Upper lobe of right lung (tissue), 1 donor: ENCODE results near the gene CHCHD3. TPM values are rescaled to one million over a fixed set of nuclear protein-coding genes. Genes with fewer than 3 reads are reported as not detected.

Source experiments
- ATAC-seq: fragments of 200-7000 bp; cut with Tn5 transposase; one replicate; pipeline ENCODE4 v1.9.1; 2020; ENCODE audit warnings: mild to moderate bottlenecking, moderate library complexity
- DNase-seq: peaks from one replicate; pipeline ENCODE4 v3.0.0-alpha.2; 2020
- H3K27ac ChIP-seq: fragments of 200-600 bp; one replicate; pipeline ENCODE4 v1.8.0; 2022
- H3K27me3 ChIP-seq: fragments of 200-600 bp; one replicate; pipeline ENCODE4 v1.8.0; 2022; ENCODE audit warnings: mild to moderate bottlenecking
- H3K36me3 ChIP-seq: fragments of 200-600 bp; one replicate; pipeline ENCODE4 v1.8.0; 2022
- H3K4me1 ChIP-seq: fragments of 200-600 bp; one replicate; pipeline ENCODE4 v1.8.0; 2022
- H3K4me3 ChIP-seq: fragments of 200-600 bp; one replicate; pipeline ENCODE4 v1.8.0; 2022; ENCODE audit warnings: mild to moderate bottlenecking
- H3K9me3 ChIP-seq: fragments of 200-600 bp; one replicate; pipeline ENCODE4 v1.8.0; 2022
- intact Hi-C: fragments of 100-400 bp; cut with DNase I; formaldehyde crosslinking; loops from one replicate; pipeline ENCODE4 v1.11.0; 2022
- total RNA-seq: library from RNA; stranded (reverse); fragmentation: NEBNext Ultra II Directional; extraction: Animal tissue kit (Norgen Biotek cat#: 25700); gene quantifications from one replicate; pipeline ENCODE4 v1.2.1, GENCODE V29; 2021
- TF ChIP-seq, protein P1 (sequence below): fragments of 200-600 bp; IDR thresholded peaks from one replicate; pipeline ENCODE4 v1.8.0; 2022; ENCODE audit warnings: antibody characterized with exemption
- donor health status: DM: no; HTN: yes; CAD: no; lungs with severe emphysema.

Gene CHCHD3
- total RNA-seq, 1 donor from 2014 or later: 43.0 TPM

DNA sequence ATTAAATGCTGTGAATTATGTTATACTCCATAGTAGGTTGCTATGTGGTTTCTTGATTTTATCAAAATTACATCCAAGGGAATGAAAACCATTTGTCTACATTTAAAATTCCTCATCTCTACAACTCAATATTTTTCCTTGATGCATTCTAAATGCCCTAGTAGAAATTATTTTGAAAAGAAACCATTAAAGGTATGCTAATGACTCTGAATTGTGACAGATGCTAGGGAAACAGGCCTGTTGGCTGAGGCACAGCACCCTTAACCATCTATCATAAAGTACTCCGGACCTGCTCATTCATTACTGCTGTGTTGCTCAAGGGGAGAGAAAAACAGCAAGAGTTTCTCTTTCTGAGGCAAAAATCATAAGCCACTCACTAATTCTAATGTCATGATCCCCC lies 131.2 kb downstream of the CHCHD3 start:
- Histone ChIP-seq H3K9me3 (no peaks in the 10 kb centered on the region), H3K27ac (no peak overlapping the region), H3K27me3 (no peaks in the 10 kb centered on the region), H3K36me3 (no peaks in the 10 kb centered on the region), H3K4me3 (no peak overlapping the region), H3K4me1 (no peaks in the 10 kb centered on the region)
- TF ChIP-seq, protein P1, sequence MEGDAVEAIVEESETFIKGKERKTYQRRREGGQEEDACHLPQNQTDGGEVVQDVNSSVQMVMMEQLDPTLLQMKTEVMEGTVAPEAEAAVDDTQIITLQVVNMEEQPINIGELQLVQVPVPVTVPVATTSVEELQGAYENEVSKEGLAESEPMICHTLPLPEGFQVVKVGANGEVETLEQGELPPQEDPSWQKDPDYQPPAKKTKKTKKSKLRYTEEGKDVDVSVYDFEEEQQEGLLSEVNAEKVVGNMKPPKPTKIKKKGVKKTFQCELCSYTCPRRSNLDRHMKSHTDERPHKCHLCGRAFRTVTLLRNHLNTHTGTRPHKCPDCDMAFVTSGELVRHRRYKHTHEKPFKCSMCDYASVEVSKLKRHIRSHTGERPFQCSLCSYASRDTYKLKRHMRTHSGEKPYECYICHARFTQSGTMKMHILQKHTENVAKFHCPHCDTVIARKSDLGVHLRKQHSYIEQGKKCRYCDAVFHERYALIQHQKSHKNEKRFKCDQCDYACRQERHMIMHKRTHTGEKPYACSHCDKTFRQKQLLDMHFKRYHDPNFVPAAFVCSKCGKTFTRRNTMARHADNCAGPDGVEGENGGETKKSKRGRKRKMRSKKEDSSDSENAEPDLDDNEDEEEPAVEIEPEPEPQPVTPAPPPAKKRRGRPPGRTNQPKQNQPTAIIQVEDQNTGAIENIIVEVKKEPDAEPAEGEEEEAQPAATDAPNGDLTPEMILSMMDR: no peak
- intact Hi-C loops: no loop called here
- DNase-seq: no peak
- ATAC-seq: no peak

DNA sequence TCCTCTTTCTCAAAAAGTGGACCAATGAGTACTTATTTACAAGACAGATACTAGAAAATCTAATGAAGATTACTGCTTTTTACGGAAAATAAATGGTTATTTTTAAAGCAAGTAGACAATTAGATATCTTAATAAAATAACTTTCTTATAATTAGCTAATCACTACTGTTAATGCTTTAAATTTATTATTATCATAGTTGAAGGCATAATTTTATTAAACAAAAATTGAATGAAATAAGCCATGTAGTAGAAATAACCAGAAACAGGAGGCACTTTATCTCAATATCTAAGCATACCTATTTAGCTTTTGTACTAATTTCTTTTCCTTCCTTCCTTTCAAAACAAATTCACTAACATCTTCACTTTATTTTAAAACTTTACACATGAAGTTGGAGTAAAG lies 134.9 kb downstream of the CHCHD3 start:
- no peak for ATAC-seq
- Histone ChIP-seq H3K9me3 (no peaks in the 10 kb centered on the region), H3K4me3 (no peak overlapping the region), H3K27ac (no peak overlapping the region), H3K36me3 (no peaks in the 10 kb centered on the region), H3K4me1 (no peaks in the 10 kb centered on the region), H3K27me3 (no peaks in the 10 kb centered on the region)
- intact Hi-C loops: no loop called here
- no peak for DNase-seq
- TF ChIP-seq, protein P1: no peak

DNA sequence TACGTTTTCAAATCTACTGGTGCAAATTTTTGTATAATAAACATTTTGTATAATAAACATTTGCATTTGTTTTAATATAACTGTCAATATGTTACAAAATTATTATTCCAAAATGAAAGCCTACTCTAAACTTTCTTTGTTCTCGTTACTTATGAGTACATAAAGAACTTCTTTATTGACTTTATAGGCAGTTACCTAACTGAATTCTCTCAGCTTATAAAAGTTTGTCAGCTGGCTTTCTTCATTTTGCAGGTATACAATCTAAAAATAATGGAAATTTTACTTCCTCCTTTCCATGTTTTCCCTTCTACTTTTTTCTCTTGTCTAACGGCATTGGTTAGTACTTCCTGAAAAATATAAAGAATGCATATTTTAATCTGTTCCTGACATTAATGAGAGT lies 137.1 kb downstream of the CHCHD3 start:
- ATAC-seq: no peak

DNA sequence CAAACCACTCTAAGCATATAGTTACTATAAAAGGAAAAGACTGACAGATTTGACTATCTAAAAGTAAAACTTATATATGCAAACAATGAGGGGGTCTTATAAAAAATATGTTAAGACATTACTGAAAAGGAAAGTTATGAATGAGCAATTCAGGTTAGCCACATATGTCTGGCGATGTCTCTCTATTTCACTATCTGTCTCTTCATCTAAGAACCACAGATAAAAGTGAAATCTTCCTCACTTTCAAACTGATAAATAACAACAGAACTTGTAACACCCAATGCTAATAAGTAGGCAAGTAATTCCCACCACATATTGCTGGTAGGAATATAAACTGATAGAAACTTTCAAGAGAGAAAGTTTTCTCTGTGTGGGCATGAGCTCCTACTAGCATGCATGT lies 138.2 kb downstream of the CHCHD3 start:
- Histone ChIP-seq H3K4me3 (no peak overlapping the region), H3K36me3 (no peaks in the 10 kb centered on the region), H3K4me1 (no peaks in the 10 kb centered on the region), H3K27me3 (no peaks in the 10 kb centered on the region), H3K9me3 (no peaks in the 10 kb centered on the region), H3K27ac (no peak overlapping the region)
- ATAC-seq: no peak
- intact Hi-C loops: no loop called here
- TF ChIP-seq, protein P1: no peak
- no peak for DNase-seq

More for the DNA sequence above, 137.1 kb downstream of the CHCHD3 start:
- no peak for DNase-seq
- intact Hi-C loops: no loop called here
- Histone ChIP-seq H3K36me3 (no peaks in the 10 kb centered on the region), H3K9me3 (no peaks in the 10 kb centered on the region), H3K27ac (no peak overlapping the region), H3K27me3 (no peaks in the 10 kb centered on the region), H3K4me1 (no peaks in the 10 kb centered on the region), H3K4me3 (no peak overlapping the region)
- TF ChIP-seq, protein P1: no peak

DNA sequence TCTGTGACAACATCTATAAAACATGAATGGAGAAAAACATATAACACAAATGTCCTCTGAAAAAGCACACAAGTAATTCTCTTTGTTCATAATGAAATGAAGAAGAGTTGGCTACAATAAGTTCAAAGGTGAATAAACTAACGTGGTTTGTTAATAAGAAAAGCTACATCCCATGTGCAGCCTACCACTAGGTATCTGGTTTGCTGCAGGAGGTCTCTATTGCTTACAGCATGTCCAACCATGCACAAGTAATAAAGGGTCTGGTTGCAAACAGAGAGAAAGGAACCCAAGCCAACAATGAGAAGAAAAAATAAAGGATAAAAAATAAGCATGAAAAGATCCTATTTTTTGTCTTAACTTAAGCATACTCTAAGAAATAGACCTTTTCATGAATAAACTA lies 139.2 kb downstream of the CHCHD3 start:
- H3K9me3 ChIP-seq: no peaks in the 10 kb centered on the region
- H3K27ac ChIP-seq: no peak overlapping the region
- H3K27me3 ChIP-seq: no peaks in the 10 kb centered on the region
- ATAC-seq (no peak), DNase-seq (no peak)
- H3K36me3 ChIP-seq: no peaks in the 10 kb centered on the region
- TF ChIP-seq, protein P1: no peak
- intact Hi-C loops: no loop called here
- H3K4me1 ChIP-seq: no peaks in the 10 kb centered on the region
- no peak overlapping the region for H3K4me3 ChIP-seq

DNA sequence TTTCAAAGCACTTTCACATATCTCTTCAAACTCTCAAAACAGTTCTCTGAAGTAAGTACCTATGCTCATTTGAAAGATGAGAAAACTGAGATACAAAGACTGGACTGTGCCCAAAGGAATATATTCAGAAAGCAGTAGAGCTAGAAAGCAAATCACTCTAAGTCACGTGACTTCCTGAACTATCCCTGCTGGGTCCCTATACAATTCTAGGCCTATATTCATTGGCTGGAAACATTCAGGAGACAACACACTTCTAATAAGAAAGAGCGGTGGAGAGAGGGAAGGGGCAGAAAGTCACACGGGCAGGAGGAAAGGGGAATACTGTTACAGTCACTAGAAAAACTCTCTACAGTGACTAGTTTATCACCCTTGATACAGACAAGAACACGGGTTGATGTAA lies 140.0 kb downstream of the CHCHD3 start:
- H3K27me3 ChIP-seq: no peaks in the 10 kb centered on the region
- DNase-seq: no peak
- H3K4me3 ChIP-seq: no peak overlapping the region
- TF ChIP-seq, protein P1: no peak
- no peak for ATAC-seq
- intact Hi-C loops: no loop called here
- no peaks in the 10 kb centered on the region for H3K4me1 ChIP-seq
- no peaks in the 10 kb centered on the region for H3K36me3 ChIP-seq
- H3K27ac ChIP-seq: no peak overlapping the region
- no peaks in the 10 kb centered on the region for H3K9me3 ChIP-seq
